DMS153 (cell line): Measurements from ENCODE around the gene ARL9.
"Not testable (repeated sequence)": the region's sequence is repeated elsewhere in the genome, so short reads cannot be mapped to it uniquely, and the experiment has no call there.

Experiments
- DNase-seq: peaks from one replicate; lab custom pipeline; 2025; lab: John Stamatoyannopoulos, UW

The ARL9 gene, protein sequence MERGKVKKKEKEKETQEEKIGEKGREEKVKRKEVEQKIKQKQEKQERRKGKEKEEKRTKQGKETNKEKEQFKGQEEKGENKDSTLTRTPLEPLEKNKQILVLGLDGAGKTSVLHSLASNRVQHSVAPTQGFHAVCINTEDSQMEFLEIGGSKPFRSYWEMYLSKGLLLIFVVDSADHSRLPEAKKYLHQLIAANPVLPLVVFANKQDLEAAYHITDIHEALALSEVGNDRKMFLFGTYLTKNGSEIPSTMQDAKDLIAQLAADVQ

DNA sequence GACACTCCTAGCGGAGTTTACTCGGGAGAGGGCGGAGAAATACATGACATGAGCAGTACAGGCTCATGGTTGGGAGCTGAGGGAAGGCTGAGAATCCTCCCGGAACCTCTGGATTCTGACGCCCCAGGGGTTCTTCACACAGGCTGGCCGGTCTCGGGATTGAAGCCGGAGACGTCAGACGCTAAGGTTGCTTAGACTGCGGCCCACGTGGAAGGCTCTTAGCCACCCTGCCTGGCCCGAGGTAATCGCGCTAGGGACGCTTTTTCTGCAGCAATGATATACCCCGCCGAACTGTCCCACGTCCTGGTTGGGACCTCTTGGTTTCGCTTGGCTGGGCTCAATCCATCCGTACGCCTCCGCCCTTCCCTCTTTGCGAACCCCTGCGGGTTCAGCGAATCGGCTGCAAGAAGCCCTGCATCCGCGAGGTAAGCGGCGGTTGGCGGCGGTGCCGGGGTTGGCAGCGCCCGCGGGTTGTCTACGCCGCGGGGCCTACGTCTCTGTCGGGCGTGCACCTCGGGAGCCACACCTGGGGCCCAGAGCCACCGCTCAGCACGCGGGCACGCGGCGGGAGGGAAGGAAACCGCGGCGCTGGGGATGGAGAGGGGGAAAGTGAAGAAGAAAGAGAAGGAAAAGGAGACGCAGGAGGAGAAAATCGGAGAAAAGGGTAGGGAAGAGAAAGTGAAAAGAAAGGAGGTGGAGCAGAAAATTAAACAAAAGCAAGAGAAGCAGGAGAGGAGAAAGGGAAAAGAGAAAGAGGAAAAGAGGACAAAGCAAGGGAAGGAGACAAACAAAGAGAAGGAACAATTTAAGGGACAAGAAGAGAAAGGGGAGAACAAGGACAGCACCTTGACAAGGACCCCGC, at the start of gene ARL9:
ARL9 (plus strand) TSS at position 523 of the 862 bp plus-strand sequence; CDS start at position 595, 72 bp downstream.
- DNase-seq: peak; percentile 10

DNA sequence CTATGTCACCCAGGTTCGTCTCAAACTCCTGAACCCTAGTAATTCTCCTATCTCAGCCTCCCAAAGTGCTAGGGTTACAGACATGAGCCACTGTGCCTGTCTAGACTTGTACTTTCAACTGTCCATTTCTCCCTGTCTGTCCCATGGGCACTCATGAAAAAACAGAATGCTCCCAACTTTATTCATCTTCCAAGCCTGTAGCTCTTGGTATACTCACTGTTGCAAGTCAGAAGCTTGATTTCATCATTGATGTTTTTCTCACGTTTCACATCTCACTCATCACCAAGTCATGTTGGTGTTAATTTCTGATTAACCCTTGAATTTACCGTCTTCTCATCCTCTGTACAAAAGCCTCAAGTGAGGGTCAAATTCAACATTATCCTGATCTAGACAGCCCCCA, 45.5 kb upstream of the ARL9 start:
- no peak for DNase-seq

DNA sequence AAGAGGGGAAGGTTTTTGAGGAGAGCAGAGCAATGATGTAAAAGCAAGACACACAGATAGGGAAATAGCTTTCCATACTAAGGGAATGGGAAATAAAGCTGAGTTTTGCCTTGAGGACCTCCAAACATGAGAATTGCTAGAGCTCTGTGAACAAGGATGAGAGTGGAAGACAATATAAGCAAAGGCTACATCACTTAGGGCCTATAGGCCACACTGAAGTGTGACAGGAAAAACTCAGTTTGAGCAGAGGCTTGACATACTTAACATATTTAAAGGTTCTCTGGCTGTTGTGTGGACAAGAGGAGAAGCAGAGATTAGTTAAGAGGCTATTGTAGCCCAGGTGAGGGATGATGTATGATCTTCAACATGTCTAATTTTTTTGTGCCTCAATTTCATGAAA, 43.4 kb upstream of the ARL9 start:
- no peak for DNase-seq

DNA sequence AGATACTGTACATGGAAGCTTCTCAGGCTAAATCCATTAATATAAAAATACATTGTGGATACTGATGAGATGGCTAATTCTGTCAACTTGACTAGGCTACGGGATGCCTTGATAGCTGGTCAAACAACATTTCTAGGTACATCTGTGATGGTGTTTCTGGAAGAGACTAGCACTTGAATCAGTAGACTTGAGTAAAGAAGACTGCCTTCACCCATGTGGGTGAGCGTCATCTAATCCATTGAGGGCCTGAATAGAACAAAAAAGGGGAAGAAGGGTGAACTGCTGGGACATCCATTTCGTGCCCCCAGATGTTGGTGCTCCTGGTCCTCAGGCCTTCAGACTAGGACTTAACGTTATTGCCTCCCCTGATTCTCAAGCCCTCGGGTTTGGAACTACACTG, 41.9 kb upstream of the ARL9 start:
- no peak for DNase-seq

DNA sequence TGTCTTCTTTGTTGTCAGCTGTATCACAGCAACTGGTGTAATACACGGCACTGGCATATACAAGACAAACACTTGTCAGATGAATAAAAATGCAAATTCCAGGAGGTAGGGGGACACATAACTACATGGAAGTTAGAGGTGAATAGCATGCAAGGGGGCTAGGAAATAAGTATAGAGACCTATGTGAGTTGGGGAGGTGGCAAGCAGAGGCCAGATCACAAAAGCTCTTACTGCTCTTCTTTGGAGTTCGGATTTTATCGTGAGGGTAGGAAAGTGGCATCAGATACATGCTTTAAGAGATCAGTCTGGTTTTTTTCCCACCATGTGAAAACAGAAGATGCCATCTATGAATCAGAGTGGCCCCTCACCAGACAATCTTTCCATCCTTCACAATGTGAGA, 41.0 kb upstream of the ARL9 start:
- no peak for DNase-seq

DNA sequence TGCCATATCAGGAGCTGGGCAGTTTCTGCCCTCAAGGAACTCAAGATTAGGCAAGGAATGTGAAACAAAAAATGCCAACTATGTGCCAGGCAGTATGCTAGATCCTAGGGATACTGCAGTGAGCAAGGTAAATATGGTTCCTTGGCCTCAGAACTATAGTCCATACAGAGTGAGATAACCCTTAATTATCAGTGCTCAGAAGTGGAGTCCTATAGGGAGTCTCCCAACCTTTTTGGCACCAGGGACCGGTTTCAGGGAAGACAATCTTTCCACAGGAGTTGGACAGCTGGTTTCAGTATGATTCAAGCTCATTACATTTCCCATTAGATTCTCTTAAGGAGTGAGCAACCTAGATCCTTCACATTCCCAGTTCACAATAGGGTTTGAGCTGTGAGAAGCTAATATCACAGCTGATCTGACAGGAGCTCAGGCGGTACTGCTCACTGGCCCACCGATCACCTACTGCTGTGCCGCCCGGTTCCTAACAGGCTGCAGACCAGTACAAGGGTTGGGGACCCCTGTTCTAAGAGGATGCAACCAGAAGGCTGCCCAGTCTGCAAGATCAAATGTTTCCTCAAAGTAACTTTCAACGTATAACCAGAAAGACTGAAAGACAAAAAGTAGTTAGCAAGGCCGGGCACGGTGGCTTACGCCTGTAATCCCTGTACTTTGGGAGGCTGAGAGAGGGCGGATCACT, 39.8 kb upstream of the ARL9 start:
- DNase-seq: no peak

DNA sequence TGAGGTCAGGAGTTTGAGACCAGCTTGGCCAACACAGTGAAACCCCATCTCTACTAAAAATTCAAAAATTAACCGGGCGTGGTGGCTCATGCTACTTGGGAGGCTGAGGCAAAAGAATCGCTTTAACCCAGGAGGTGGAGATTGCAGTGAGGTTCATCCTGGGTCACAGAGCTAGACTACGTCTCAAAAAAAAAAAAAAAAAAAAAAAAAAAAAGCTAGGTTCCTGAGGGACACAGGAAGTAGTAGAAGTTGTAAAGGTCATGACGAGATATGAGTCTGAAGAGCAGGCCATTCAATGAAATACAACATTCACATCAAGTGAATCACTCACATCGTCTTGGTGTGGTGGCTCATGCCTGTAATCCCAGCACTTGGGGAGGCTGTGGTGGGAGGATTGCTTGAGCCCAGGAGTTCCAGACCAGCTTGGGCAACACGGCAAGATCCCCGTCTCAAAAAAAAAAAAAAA, 39.3 kb upstream of the ARL9 start:
- not testable (repeated sequence) for DNase-seq

DNA sequence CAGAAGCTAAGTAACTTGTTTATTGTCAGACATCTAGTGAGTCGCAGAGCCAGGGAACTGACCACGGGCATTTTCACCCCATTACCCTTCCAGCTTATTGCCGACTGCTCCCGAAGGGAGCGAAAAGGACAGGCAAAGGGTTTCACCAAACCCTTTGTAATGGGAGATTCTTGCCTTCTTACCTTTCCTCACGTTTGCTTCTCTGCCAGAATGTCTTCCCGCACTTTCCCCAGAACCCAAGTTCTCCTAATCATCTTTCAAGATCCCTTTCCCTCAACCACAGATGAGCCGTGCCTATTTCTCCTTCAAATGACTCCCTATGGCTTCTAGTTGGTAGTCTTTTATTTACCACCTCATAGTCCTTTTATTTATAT, 38.7 kb upstream of the ARL9 start:
- DNase-seq: no peak

DNA sequence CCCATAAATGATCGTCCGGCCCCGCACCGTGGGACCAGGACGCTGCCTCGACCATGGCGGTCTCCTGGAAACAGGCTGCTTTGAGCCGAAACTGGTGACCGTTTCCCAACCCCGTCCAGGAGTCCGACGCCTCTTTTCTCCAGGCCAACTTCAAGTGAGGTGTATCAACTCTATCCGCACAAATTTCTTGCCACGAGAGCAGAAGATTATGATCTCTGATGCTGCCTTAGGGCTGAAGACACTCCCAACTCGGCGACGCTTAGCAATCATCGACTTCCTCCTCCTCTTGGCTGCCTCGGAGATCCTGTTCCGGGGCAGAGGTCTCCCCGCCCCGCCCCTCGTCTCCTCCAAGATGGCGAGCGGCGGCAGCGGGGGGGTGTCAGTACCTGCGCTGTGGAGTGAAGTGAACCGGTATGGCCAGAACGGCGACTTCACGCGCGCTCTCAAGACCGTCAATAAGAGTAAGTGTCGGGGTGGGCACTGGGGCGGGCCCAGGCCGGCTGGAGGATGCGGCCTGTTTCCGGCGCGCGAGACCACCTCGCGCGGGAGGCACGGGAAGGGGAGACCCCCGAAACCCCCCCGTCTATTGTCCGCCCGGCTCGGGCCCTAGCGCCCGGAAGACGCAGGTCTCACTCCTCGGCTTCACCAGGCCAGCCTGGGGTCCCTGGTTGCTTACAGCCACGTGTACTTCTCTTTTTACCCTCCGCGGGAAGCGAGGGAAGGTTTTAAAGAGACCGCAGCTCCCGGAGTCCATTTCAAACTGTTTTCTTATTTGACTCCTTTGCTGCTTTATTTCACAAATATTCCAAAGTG, 38.1 kb upstream of the ARL9 start, which contains the start of gene SRP72:
SRP72 (plus strand) TSS at position 334 of the 813 bp plus-strand sequence; CDS start at position 353, 19 bp downstream.
- peak; percentile 46 for DNase-seq

DNA sequence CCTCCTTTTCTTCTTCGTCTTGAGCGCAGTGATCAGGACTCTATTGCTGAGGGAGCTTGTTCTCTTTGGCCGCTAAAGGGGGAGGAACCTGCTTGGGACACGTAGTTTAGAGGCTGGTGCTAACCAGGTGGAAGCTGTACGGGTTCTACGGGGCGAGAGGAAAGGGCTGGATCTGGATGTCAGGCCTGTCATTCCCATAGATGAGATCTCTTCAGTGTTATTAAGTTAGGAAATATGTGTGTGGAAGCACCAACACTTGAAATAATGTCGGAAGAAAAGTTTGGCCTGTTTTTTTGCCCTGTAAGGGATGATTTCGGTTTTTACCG, 37.5 kb upstream of the ARL9 start:
- DNase-seq: peak; percentile 13

DNA sequence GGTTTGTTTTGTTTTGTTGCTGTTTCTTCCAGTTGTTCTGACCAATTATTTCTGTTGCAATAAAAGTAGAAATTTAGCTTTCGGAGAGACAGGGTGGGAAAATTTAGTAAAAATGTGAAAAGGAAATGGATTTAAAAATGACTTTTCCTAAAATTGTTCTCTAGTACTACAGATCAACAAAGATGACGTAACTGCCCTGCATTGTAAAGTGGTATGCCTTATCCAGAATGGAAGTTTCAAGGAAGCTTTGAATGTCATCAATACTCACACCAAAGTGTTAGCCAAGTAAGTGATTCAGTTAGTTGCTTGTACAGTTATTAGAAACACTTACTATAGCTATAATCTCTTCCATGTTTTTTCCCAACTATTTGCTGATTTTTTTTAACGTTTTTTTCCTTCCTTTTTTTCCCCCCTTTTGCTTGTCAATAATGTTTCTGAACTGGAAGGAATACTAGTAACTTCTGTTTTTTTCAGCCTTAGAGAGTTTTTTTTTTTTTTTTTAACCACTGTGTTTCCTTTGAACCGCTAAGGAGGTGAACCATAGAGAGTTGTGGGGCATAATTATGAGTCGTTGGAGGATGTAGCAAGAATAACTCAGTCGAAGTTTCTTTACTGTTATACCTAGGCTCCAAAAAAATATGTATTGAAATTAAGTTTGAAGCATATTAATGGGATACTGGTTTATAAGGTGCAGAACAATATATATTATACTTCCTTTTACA, 35.9 kb upstream of the ARL9 start:
- no peak for DNase-seq

DNA sequence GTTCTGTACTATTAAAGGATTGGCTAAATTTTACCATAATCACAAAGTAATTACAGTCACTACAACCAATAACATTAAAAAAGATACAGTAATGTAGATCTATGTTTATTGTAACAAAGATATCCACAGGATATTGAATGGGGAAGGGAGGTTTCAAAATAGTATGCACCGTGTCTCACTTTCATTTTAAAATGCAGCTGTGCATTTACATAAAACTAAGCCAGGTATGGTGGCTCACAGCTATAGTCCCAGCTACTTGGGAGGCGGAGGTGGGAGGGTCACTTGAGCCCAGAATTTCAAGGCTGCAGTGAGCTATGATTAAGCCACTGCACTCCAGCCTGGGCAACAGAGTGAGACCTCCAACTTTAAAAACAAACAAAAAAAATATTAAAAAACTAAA, 29.7 kb upstream of the ARL9 start:
- no peak for DNase-seq

DNA sequence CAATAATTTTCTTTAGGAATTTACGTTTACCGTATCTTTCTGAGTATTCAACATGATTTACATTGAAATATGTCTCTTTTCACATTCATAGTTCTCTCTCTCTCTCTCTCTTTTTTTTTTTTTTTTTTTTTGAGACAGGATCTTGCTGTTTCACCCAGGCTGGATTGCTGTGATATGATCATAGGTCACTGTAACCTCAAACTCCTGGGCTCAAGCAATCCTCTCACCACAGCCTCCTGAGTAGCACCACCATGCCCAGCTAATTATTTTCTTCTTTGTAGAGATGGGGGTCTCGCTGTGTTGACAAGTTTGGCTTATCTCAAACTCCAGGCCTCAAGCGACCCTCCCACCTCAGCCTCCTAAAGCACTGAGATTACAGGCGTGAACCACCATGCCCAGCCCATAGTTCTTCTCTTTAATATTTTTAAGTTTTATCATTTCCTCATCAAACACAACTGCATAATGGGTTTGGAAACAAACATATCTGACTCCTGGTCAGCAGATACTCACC, 28.3 kb upstream of the ARL9 start:
- DNase-seq: no peak

DNA sequence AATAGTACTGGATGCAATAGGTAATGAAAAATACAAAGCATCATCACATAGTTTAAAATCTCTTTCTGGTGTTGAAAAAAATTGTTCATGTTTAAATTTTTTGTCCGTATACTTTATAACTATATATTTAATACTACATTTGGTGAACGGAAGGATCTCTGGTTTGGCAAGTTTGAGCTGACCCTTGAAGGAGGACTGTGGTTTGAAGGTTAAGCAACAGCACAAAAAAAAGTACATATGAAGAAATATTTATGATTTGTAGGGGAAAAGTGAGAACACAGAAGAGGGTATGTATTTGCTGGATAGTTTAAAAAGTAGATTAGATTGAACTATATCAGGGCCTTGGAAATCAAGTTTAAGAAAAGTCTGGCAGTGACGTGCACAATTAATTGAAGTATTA, 24.9 kb upstream of the ARL9 start:
- DNase-seq: no peak

DNA sequence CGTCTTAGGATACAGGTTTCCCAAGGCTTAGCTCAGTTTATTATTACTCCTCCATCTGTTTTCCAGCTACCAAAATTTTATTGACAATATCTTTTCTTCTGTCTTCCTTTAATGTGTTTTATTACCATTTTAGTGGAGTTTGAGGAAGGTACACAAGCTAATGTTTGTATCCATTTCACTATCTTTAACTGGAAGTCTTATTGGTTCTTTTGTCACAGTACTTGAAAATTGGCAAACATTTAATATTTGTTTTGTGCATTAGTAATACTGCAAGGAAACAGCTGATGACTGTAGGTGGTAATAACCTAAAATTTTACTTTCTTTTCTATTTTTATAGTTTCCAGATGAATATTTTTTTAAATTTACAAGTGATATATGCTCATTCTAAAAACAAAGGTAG, 9.3 kb upstream of the ARL9 start:
- no peak for DNase-seq

DNA sequence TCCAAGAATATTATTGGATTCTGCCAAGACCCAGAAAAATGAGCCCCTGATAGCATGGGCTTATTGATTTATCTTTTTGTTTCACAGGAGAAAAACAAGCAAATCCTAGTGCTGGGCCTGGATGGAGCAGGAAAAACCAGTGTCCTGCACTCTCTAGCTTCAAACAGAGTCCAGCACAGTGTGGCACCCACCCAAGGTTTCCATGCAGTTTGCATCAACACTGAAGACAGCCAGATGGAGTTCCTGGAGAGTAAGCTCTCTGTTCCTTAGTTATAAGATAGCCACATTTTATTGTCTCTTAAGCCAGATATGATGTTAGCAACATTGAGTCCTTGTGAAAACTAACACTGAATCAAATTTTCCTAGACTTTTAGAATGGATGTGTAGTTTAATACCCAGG, 5.5 kb downstream of the ARL9 start:
- no peak for DNase-seq

DNA sequence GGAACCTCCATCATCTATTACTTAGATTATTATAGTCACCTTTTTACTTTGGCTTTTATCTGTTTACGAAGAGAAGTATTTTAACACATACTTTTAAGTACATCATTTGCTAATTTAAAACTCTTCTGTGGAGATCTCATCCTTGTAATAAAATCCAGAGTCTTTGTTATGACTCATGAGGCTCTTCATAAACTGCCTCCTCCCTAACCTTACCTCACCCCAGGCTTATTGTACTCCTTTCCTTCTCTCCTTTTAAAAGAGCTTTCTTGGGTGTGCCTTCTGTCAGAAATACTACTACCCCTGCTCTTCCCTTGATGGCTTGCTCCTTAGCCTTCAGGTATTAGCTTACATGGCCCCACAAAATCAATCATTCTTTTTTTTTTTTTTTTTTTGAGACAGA, 6.6 kb downstream of the ARL9 start:
- DNase-seq: no peak

DNA sequence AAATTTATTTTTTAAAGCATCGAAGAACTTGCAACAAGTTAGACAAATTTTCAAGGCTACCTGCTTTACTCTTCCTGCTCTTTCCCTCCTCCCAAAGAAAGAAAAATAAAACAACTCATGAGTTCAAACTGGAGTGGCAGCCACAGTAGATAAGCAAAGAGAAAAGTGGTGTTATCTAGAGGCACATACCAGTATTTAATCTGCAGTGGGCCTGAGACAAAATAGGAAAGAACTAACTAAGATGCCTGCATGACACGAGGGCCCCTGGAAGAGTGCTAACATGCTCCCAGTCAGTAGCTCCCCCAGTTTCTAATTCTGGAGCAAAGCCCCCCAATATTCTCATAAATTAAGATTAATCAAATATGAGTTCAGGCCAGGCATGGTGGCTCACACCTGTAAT, 7.9 kb downstream of the ARL9 start:
- DNase-seq: no peak

DNA sequence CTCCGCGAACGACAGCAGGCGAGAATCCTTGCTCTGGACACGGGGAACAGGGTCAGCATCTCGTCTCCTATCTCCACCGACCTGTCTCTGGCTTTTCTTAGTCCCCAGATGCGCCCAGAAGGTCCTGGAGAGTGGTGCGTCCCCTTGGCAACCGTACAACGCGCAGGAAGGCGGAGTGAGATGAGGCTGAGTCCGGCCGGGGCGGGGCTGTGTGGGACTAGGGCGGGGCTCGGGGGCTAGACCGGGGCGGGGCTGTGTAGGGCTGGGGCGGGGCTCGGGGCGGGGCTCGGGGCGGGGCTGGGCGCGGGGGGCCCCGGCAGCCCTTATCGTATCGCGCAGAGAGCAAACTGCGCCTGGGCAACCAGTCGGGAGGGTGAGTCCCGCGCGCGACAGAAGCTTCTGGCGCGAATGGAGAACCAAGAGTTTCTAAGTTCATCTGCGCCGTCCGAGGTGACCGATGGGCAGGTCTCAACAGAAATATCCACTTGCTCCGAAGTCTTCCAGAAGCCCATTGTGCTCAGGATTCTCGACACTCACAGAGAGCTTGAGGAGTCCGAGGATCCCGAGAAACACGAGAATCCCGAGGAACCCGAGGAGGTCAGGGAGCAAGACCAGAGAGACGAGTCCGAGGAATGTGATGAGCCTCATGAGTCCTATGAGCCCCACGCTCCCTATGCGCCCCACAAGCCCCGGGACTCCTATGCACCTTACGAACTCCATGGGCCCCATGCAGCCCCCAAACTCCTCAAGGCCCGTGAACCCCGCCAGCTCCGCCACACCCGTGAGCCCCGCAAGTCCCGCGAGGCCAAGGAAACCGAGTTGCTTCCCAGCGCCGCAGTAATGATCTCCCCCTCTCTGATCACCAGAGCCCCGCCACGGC, 24.9 kb downstream of the ARL9 start:
- DNase-seq: peak; percentile 5

DNA sequence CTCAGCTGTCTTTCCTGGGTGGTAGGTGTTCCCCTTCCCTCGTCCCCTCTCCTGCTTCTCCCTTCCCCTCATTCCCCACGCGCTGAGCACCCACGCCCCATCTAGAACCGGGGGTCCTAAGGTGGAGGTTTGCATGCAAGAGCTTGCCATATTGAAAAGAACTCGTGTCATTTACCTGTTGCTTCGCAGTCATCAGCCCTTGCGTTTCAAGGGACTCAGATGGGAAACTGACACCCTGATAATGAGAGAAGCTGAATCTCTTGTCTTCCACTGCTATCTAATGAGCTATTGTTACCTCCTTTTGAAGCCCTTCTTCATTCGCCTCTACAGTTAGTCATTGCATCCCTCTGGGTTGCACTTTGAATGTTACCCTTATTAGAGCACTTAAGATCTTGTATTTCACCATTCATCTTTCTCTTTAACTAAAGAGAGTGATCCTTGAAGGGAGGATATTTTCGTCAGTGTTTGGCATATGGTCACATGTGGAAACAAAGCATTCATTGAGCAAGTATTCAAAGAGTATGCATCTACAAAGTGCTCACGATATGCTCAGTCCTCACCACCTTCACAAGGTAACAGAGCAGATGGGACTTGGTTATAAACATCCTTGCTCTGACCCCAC, 25.7 kb downstream of the ARL9 start:
- no peak for DNase-seq
